Esophagus muscularis mucosa (tissue), 4 donors: ENCODE measurements around the gene VAMP1.

Source experiments
- EP300 ChIP-seq: sonication (generic); formaldehyde crosslinking; IDR thresholded peaks from one replicate; pipeline ENCODE4 v1.6.1; 2017; ENCODE audit warnings: antibody characterized with exemption
- POLR2A ChIP-seq: fragments of 450-650 bp; IDR thresholded peaks from one replicate; pipeline ENCODE4 v1.6.1; 2017; ENCODE audit warnings: antibody characterized with exemption, moderate library complexity, mild to moderate bottlenecking, low read depth
- POLR2AphosphoS5 ChIP-seq, 2 donors: sonication (generic); formaldehyde crosslinking; IDR thresholded peaks; one replicate each; pipeline ENCODE4 v1.6.1; 2017; ENCODE audit warnings: antibody characterized with exemption in 2 of 2
- TF ChIP-seq, protein P1 (sequence below), 3 experiments: fragments of 200-600 bp in 2 of 3; fragments of 450-650 bp in 1 of 3; sonication (generic) in 2 of 3; IDR thresholded peaks; one replicate each; pipeline ENCODE4 v1.5.1; 2017 to 2019; ENCODE audit warnings: antibody characterized with exemption in 3 of 3, mild to moderate bottlenecking in 2 of 3, moderate library complexity in 1 of 3

DNA sequence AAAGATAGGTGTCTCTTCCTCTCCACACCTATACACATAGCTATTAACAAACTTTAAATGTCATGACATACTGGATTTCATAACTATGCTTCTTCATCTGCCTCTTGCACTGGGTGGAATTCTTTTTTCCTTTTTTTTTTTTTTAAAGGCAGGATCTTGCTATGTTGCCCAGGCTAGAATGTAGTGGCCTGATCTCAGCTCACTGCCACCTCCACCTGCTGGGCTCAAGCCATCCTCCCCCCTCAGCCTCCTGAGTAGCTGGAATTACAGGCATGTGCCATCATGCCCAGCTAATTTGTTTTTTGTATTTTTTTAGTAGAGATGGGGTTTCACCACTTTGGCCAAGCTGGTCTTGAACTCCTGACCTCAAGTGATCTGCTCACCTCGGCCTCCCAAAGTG is 17.8 kb upstream of the VAMP1 start:
- TF ChIP-seq POLR2A, result no peak
- TF ChIP-seq, protein P1, sequence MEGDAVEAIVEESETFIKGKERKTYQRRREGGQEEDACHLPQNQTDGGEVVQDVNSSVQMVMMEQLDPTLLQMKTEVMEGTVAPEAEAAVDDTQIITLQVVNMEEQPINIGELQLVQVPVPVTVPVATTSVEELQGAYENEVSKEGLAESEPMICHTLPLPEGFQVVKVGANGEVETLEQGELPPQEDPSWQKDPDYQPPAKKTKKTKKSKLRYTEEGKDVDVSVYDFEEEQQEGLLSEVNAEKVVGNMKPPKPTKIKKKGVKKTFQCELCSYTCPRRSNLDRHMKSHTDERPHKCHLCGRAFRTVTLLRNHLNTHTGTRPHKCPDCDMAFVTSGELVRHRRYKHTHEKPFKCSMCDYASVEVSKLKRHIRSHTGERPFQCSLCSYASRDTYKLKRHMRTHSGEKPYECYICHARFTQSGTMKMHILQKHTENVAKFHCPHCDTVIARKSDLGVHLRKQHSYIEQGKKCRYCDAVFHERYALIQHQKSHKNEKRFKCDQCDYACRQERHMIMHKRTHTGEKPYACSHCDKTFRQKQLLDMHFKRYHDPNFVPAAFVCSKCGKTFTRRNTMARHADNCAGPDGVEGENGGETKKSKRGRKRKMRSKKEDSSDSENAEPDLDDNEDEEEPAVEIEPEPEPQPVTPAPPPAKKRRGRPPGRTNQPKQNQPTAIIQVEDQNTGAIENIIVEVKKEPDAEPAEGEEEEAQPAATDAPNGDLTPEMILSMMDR (IDR thresholded peaks at IDR 0.05), result no peak
- no peak for TF ChIP-seq POLR2AphosphoS5 (IDR thresholded peaks at IDR 0.05)
- TF ChIP-seq EP300, result no peak
